K562 (cell line): ENCODE data around the gene PRDM16. TPM values are rescaled to one million over a fixed set of nuclear protein-coding genes. Genes with fewer than 3 reads are reported as not detected.

ENCODE experiments used
- ATAC-seq: fragments of 200-7000 bp; cut with Tn5 transposase; 3 replicates; pipeline ENCODE4 v1.9.1; 2020; ENCODE audit warnings: moderate library complexity
- BruUV-seq: library from RNA; stranded (reverse); fragments of 400-500 nt; replicated peaks from 2 replicates; lab custom pipeline; 2021; lab: Mats Ljungman, UMichigan
- CTCF ChIA-PET: fragments of 300-600 bp; formaldehyde crosslinking; extraction: SDS; loops from one replicate; lab custom pipeline; 2021; ENCODE audit warnings: low intra/inter-chr PET ratio; lab: Yijun Ruan, JAX
- POLR2A ChIA-PET: fragments of 300-600, 350-650 bp; sonication (Branson Sonifier 250); formaldehyde crosslinking; extraction: SDS; loops from one replicate; lab custom pipeline; 2021; ENCODE audit warnings: antibody characterized with exemption, inconsistent platforms; lab: Yijun Ruan, JAX
- DNase-seq, 4 experiments: peaks; one replicate each; pipeline versions ENCODE4 v3.0.0 to v3.0.0-alpha.2; 2011 to 2018; ENCODE audit warnings: low spot score in 3 of 4, mixed read lengths in 3 of 4; ENCODE audit errors: extremely low read depth in 1 of 4
- FAIRE-seq: peaks from 2 replicates; lab custom pipeline; 2011; peaks lifted over from hg19 to GRCh38; lab: Jason Lieb, UNC
- H2AFZ ChIP-seq: 2 replicates; pipeline ENCODE4 v1.6.0; 2011; ENCODE audit warnings: low read depth, low read length, control low read depth, inconsistent platforms
- H3K27ac ChIP-seq: fragments of 200-600 bp; 3 replicates; pipeline ENCODE4 v1.8.0; 2011; ENCODE audit warnings: low read depth, mild to moderate bottlenecking, control low read depth, inconsistent platforms, low read length, moderate library complexity, mixed read lengths; ENCODE audit errors: extremely low read depth
- H3K27me3 ChIP-seq, 2 experiments: fragments of 300-600 bp in 1 of 2; 2 replicates in 1 of 2; 3 replicates in 1 of 2; pipeline versions ENCODE4 v1.6.0 to v1.8.0; 2011; ENCODE audit warnings: inconsistent platforms in 2 of 2, low read length in 2 of 2, mild to moderate bottlenecking in 1 of 2, mixed read lengths in 1 of 2, moderate library complexity in 1 of 2; ENCODE audit not compliant: control insufficient read depth in 2 of 2, insufficient read depth in 2 of 2
- H3K36me3 ChIP-seq: fragments of 300-600 bp; 3 replicates; pipeline ENCODE4 v1.8.0; 2011; ENCODE audit warnings: mild to moderate bottlenecking, low read length, inconsistent platforms; ENCODE audit not compliant: control insufficient read depth, insufficient read depth
- H3K4me1 ChIP-seq, 2 experiments: fragments of 200-600 bp in 1 of 2; replicated peaks in 1 of 2; 2 replicates in 1 of 2; 3 replicates in 1 of 2; pipeline versions ENCODE4 v1.5.1 to v1.8.0; 2011; ENCODE audit warnings: inconsistent platforms in 2 of 2, low read length in 2 of 2, mild to moderate bottlenecking in 1 of 2, mixed read lengths in 1 of 2, moderate library complexity in 1 of 2; ENCODE audit not compliant: control insufficient read depth in 2 of 2, insufficient read depth in 2 of 2
- H3K4me2 ChIP-seq: 2 replicates; pipeline ENCODE4 v1.6.1; 2011; ENCODE audit warnings: low read length, control low read depth, inconsistent platforms, mixed read lengths; ENCODE audit not compliant: insufficient read depth
- H3K4me3 ChIP-seq: fragments of 200-600 bp; sonication (generic), shearing (Covaris generic); 2 replicates; pipeline ENCODE4 v1.5.1; 2016; ENCODE audit warnings: control low read depth, inconsistent platforms
- H3K79me2 ChIP-seq: fragments of 200-600 bp; 3 replicates; pipeline ENCODE4 v1.8.0; 2011; ENCODE audit warnings: low read length, inconsistent platforms; ENCODE audit not compliant: control insufficient read depth, insufficient read depth
- H3K9ac ChIP-seq, 2 experiments: 2 replicates each; pipeline versions ENCODE4 v1.6.0 to v1.6.1; 2011; ENCODE audit warnings: low read depth in 2 of 2, low read length in 2 of 2, control low read depth in 1 of 2, inconsistent platforms in 1 of 2, mild to moderate bottlenecking in 1 of 2, mixed read lengths in 1 of 2; ENCODE audit not compliant: insufficient read depth in 1 of 2
- H3K9me1 ChIP-seq: one replicate; pipeline ENCODE4 v1.6.0; 2011; ENCODE audit warnings: inconsistent platforms, mild to moderate bottlenecking, low read length, moderate library complexity; ENCODE audit not compliant: control insufficient read depth, insufficient read depth
- H3K9me3 ChIP-seq: replicated peaks from 2 replicates; pipeline ENCODE4 v1.5.1; 2011; ENCODE audit warnings: low read depth, low read length, inconsistent platforms; ENCODE audit not compliant: control insufficient read depth, insufficient read depth
- H4K20me1 ChIP-seq: replicated peaks from 2 replicates; pipeline ENCODE4 v1.6.1; 2011; ENCODE audit warnings: low read length, inconsistent platforms, mixed read lengths; ENCODE audit not compliant: control insufficient read depth, insufficient read depth
- MAFF ChIP-seq: IDR thresholded peaks from 2 replicates; pipeline ENCODE4 v1.6.1; 2012; ENCODE audit warnings: low read length, improper control_type of control experiment
- MIER1 ChIP-seq: fragments of 450-650 bp; IDR thresholded peaks from 2 replicates; pipeline ENCODE4 v1.6.1; 2016; ENCODE audit warnings: antibody characterized with exemption, mild to moderate bottlenecking, low read depth
- SAFB ChIP-seq: fragments of 200-400 bp; formaldehyde crosslinking; IDR thresholded peaks from 2 replicates; pipeline ENCODE4 v1.6.1; 2017; ENCODE audit warnings: low read depth, low read length, borderline replicate concordance
- SMARCA5 ChIP-seq: fragments of 450-650 bp; IDR thresholded peaks from 2 replicates; pipeline ENCODE4 v1.6.1; 2016
- SOX6 ChIP-seq: fragments of 450-650 bp; IDR thresholded peaks from 2 replicates; pipeline ENCODE4 v1.6.1; 2014; ENCODE audit warnings: mild to moderate bottlenecking
- TARDBP ChIP-seq: fragments of 450-650 bp; IDR thresholded peaks from 2 replicates; pipeline ENCODE4 v1.6.1; 2016
- ZNF699 ChIP-seq: fragments of 250-450 bp; sonication (Bioruptor Pico); IDR thresholded peaks from 2 replicates; pipeline ENCODE4 v1.8.0; 2021; ENCODE audit warnings: mild to moderate bottlenecking, moderate library complexity; ENCODE audit not compliant: insufficient replicate concordance
- WGBS: fragments of 100-300 bp; shearing (Covaris generic); methylation state at CpG from one replicate; pipeline ENCODE4 v1.1.6; 2016; ENCODE audit warnings: low coverage, mixed read lengths; ENCODE audit not compliant: insufficient coverage; ENCODE audit errors: missing lambda C conversion rate; 5-methylcytosine and 5-hydroxymethylcytosine counted together
- in situ Hi-C: fragments of 300-500 bp; cut with MboI; formaldehyde crosslinking; loops from 4 replicates; pipeline ENCODE4 v1.15.0; 2018; ENCODE audit warnings: inconsistent platforms, mixed read lengths
- intact Hi-C: fragments of 100-400 bp; cut with micrococcal nuclease; formaldehyde crosslinking; loops from 2 replicates; pipeline ENCODE4 v1.14.2; 2022
- polyA plus RNA-seq, 8 experiments: library from polyadenylated mRNA; depleted of rRNA in 4 of 8; stranded (reverse) in 5 of 8; unstranded in 3 of 8; fragments of >200 nt; fragmentation: Nextera tagmentation in 2 of 8; fragmentation: Illumina TruSeq in 1 of 8; extraction: Ambion mirVana in 2 of 8; extraction: Trizol in 1 of 8; gene quantifications; 2 replicates each; pipeline versions ENCODE4 v1.2.1 to v1.2.3, GENCODE V29; 2011 to 2014; ENCODE audit warnings: inconsistent platforms in 1 of 8, missing spikeins in 1 of 8
- total RNA-seq, 7 experiments: library from RNA; depleted of rRNA in 6 of 7; stranded (reverse); fragments of >200 nt in 6 of 7; fragmentation: Illumina TruSeq in 2 of 7; extraction: Trizol in 2 of 7; gene quantifications; 2 replicates each; pipeline versions ENCODE4 v1.2.1 to v1.2.3, GENCODE V29; 2011 to 2021; ENCODE audit warnings: low replicate concordance in 1 of 7
- TF ChIP-seq, protein P1 (sequence below): sonication (generic); formaldehyde crosslinking; IDR thresholded peaks from 2 replicates; pipeline ENCODE4 v1.8.0; 2022; ENCODE audit warnings: missing genetic modification reagents, mild to moderate bottlenecking, borderline replicate concordance

Gene PRDM16
- total and polyA plus RNA-seq, 9 of the 15 experiments (the other 6 are each of a cell fraction or from before 2014, with no cell fraction given): 0.10 to 0.27 TPM; not detected in 7

DNA sequence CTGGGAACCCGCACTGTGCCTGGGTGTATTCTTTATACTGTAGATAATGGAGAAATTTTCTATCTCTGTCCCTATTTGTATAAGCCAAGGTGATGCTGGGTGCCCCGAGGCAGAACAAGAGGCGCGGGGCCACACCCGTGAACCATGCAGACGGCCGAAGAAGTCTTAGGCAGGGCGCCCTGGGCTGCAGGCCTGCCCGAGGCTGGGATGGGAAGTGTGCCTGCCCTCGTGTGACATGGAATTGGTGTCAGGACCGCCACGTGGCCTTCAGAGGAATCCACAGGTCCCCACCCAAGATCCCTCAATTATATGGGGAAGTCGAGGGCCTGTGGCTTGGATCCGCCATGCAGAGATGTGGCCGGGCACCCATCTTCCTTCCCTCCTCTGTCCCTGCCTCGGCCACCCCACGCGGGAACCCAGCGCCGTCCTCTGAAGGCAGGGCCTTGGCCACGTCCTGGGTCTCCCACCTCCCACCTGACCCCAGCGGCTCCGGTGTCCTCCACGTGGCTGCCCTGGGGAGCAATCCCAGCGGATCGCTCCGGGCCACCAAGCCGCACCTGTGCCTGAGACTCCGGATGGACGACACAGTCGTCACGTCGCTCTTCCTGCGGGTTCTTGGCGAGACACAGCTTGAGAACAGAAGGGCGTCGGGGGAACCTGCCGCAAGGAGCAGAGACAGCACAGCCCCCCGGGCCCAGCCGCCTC lies 365.6 kb downstream of the PRDM16 start:
- Histone ChIP-seq H3K27me3 (peaks cover 44 to 81% of the 10 kb centered on the region in 2 experiments; a peak in 4 of 5 replicates), H3K9me3 (no peaks in the 10 kb centered on the region), H3K9me1 (peaks cover 3% of the 10 kb centered on the region), H4K20me1 (peaks cover 15% of the 10 kb centered on the region), H3K4me2 (no peak overlapping the region), H3K9ac (no peak overlapping the region; a peak in 1 of 4 replicates), H3K79me2 (no peaks in the 10 kb centered on the region), H2AFZ (no peak overlapping the region), H3K36me3 (no peaks in the 10 kb centered on the region), H3K4me3 (no peak overlapping the region), H3K27ac (no peak overlapping the region)
- POLR2A ChIA-PET: interaction anchor here (0.6 to 0.8 kb wide), 2 partner anchors 8 to 47 kb away, joined by 3 to 4 read pairs; no protein-coding TSS in a partner anchor
- intact Hi-C loops: no loop called here
- 2% methylated on average over 40 of the region's 40 CpGs for WGBS
- ATAC-seq (no peak), FAIRE-seq (no peak), DNase-seq (no peak)
- BruUV-seq: no TSS peak
- in situ Hi-C loops: no loop called here
- TF ChIP-seq, protein P1, sequence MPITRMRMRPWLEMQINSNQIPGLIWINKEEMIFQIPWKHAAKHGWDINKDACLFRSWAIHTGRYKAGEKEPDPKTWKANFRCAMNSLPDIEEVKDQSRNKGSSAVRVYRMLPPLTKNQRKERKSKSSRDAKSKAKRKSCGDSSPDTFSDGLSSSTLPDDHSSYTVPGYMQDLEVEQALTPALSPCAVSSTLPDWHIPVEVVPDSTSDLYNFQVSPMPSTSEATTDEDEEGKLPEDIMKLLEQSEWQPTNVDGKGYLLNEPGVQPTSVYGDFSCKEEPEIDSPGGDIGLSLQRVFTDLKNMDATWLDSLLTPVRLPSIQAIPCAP (CRISPR knock-in tag): no peak
- no peak for TF ChIP-seq ZNF699
- TF ChIP-seq SAFB: 0 out of 2 replicates have a peak, but pooled peaks have one; percentile 15
- no peak for TF ChIP-seq SMARCA5
- TF ChIP-seq SOX6: no peak
- no peak for TF ChIP-seq MIER1
- TF ChIP-seq MAFF: no peak
- TF ChIP-seq TARDBP: no peak
- TF ChIP-seq, all 486 proteins: peak for 1
- CTCF ChIA-PET: no interaction called here
- H3K4me1 ChIP-seq: peaks cover 0 to 13% of the 10 kb centered on the region in 2 experiments; a peak in 1 of 5 replicates
